ENCODE data around the gene TOM1L2.

DNA sequence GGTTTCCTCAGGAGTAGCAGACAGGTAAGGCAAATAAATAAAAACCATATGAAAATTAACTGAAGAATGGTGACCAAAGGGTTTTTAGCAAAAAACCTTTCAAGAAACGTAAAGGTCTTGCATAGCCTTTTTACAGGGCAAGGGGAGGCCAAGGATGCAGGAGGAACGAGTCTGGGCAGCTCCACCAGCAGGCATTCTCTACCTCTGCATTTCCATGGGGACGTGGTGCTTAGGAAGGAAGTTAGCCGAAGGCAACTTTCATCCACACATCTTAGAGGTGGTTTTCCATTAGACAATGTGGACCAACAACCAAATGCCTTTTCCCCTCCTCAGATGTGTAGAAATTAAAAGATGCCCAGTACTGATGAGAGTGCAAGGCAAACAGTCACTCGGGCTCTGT, 20.7 kb downstream of the TOM1L2 start:
- TF ChIP-seq, protein P1, sequence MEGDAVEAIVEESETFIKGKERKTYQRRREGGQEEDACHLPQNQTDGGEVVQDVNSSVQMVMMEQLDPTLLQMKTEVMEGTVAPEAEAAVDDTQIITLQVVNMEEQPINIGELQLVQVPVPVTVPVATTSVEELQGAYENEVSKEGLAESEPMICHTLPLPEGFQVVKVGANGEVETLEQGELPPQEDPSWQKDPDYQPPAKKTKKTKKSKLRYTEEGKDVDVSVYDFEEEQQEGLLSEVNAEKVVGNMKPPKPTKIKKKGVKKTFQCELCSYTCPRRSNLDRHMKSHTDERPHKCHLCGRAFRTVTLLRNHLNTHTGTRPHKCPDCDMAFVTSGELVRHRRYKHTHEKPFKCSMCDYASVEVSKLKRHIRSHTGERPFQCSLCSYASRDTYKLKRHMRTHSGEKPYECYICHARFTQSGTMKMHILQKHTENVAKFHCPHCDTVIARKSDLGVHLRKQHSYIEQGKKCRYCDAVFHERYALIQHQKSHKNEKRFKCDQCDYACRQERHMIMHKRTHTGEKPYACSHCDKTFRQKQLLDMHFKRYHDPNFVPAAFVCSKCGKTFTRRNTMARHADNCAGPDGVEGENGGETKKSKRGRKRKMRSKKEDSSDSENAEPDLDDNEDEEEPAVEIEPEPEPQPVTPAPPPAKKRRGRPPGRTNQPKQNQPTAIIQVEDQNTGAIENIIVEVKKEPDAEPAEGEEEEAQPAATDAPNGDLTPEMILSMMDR (IDR thresholded peaks at IDR 0.05), result no peak
- TF ChIP-seq EZH2phosphoT487 (IDR thresholded peaks at IDR 0.05), result no peak
- TF ChIP-seq EZH2 (IDR thresholded peaks at IDR 0.05), result no peak
